Measurements from ENCODE around the gene HOXA2. TPM values are rescaled to one million over a fixed set of nuclear protein-coding genes. Genes with fewer than 3 reads are reported as not detected.
A peak's percentile ranks its signal among the peaks of the same experiment; 100 is the strongest.

The HOXA2 gene
- polyA plus RNA-seq, 2 donors = 1.8 to 2.3 TPM

DNA sequence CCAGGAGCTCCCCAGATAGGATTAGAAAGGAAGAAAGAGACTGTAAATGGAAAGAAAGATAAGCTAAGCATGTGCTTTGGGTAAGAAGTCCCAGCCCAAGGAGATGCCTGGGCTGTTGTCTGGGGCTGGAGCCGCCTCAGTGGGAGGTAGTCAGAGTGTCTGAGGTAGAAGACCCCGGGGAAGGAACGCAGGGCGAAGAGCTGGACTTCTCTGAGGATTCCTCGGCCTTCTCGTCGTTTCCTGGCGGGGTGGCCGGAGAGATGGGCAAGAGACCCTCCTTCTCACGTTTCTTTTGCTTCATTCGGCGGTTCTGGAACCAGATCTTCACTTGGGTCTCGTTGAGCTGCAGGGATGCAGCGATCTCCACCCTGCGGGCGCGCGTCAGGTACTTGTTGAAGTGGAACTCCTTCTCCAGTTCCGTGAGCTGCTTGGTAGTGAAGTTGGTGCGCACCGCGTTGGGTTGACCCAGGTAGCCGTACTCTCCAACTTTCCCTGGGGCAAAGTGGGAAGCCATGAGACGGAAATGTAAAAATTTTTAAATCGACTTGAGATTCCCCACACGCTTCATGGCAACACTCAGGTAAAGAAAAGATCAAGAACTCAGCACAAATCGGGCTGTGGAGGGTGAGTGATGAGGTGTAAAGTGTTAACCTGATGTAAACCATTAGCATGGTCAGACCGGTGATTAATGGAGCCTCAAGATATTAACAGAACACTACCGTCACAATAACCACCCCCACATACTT lies 8.0 kb downstream of the HOXA2 start:
- 60 to 72% methylated on average over 29 of the region's 29 CpGs for WGBS, 2 donors
- Histone ChIP-seq H3K27me3 (ENCODE audit: control insufficient read depth in 1 of 2, insufficient read depth in 2 of 2, low read length in 2 of 2) (no peaks in the 10 kb centered on the region), H3K4me3 (ENCODE audit: low read depth in 1 of 2, low read length in 2 of 2) (peak overlapping the region in 1 of 2 donors; percentile 91), H3K27ac (ENCODE audit: low read depth in 2 of 2, low read length in 1 of 2) (no peak overlapping the region), H3K36me3 (ENCODE audit: control insufficient read depth in 2 of 2, insufficient read depth in 2 of 2, low read length in 1 of 2) (no peaks in the 10 kb centered on the region), H3K4me1 (ENCODE audit: control insufficient read depth in 2 of 2, insufficient read depth in 2 of 2, low read length in 1 of 2) (peaks cover 4 to 5% of the 10 kb centered on the region in 2 donors), H3K9me3 (ENCODE audit: control insufficient read depth in 2 of 2, insufficient read depth in 1 of 2, low read depth in 1 of 2, low read length in 1 of 2) (no peaks in the 10 kb centered on the region)

DNA sequence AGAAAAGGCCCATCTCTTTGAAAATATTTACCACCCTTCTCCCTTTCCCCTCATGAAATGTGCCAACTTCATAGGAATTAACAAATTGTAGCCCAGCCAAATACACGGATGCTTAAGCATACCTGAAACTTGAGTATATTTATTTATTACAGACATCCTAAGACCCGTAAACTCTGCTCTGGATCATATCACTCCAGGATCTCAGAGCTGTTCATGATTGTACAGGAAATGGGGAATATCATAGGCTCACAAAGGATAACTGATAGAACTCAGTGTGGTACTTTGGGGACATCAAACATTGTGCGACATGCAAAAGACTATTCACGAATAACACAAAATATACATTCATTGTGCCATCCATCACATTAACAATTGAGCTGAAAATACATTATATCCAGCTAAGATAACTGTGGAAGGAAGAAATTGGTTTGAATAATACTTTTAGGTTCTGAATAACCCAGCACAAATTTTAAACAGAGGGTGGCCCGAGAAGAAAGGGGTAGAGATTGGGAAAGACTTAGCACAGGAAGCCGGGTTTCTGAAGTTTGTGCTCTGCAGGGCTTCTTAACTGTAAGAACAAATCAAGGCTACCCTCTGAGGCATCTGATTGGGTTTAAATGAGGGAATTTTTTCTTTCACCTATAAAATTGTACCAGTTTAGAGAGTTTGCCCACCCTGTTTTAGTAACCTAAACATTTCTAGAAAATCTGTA lies 9.1 kb downstream of the HOXA2 start:
- 71 to 77% methylated on average over 6 of the region's 6 CpGs for whole genome bisulfite sequencing, 2 donors
- Histone ChIP-seq H3K4me1 (ENCODE audit: control insufficient read depth in 2 of 2, insufficient read depth in 2 of 2, low read length in 1 of 2) (peaks cover 4 to 5% of the 10 kb centered on the region in 2 donors), H3K4me3 (ENCODE audit: low read depth in 1 of 2, low read length in 2 of 2) (no peak overlapping the region), H3K9me3 (ENCODE audit: control insufficient read depth in 2 of 2, insufficient read depth in 1 of 2, low read depth in 1 of 2, low read length in 1 of 2) (no peaks in the 10 kb centered on the region), H3K36me3 (ENCODE audit: control insufficient read depth in 2 of 2, insufficient read depth in 2 of 2, low read length in 1 of 2) (no peaks in the 10 kb centered on the region), H3K27me3 (ENCODE audit: control insufficient read depth in 1 of 2, insufficient read depth in 2 of 2, low read length in 2 of 2) (peaks cover 0 to 2% of the 10 kb centered on the region in 2 donors), H3K27ac (ENCODE audit: low read depth in 2 of 2, low read length in 1 of 2) (no peak overlapping the region)

DNA sequence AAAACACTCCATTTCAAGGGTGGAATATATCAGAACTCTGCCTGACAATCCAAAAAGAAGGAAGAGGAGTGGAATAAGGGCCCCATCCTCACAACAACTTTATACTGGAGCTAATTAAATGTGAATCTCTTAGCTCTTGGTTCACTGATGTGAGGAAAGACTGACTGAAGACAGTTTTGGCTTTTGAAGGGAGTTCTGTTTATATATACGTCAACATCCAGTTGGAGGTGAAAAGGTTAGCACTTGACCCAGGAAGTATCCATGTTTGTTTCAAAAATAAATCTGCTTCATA lies 9.7 kb downstream of the HOXA2 start:
- Histone ChIP-seq H3K27me3 (ENCODE audit: control insufficient read depth in 1 of 2, insufficient read depth in 2 of 2, low read length in 2 of 2) (peaks cover 0 to 4% of the 10 kb centered on the region in 2 donors), H3K4me3 (ENCODE audit: low read depth in 1 of 2, low read length in 2 of 2) (no peak overlapping the region), H3K9me3 (ENCODE audit: control insufficient read depth in 2 of 2, insufficient read depth in 1 of 2, low read depth in 1 of 2, low read length in 1 of 2) (no peaks in the 10 kb centered on the region), H3K4me1 (ENCODE audit: control insufficient read depth in 2 of 2, insufficient read depth in 2 of 2, low read length in 1 of 2) (peaks cover 4 to 5% of the 10 kb centered on the region in 2 donors), H3K36me3 (ENCODE audit: control insufficient read depth in 2 of 2, insufficient read depth in 2 of 2, low read length in 1 of 2) (no peaks in the 10 kb centered on the region), H3K27ac (ENCODE audit: low read depth in 2 of 2, low read length in 1 of 2) (no peak overlapping the region)
- 70 to 90% methylated on average over 1 of the region's 1 CpG for WGBS, 2 donors

- Histone ChIP-seq H3K4me3 (ENCODE audit: low read depth in 1 of 2, low read length in 2 of 2) (no peak overlapping the region), H3K36me3 (ENCODE audit: control insufficient read depth in 2 of 2, insufficient read depth in 2 of 2, low read length in 1 of 2) (no peaks in the 10 kb centered on the region), H3K27ac (ENCODE audit: low read depth in 2 of 2, low read length in 1 of 2) (no peak overlapping the region), H3K27me3 (ENCODE audit: control insufficient read depth in 1 of 2, insufficient read depth in 2 of 2, low read length in 2 of 2) (peaks cover 0 to 4% of the 10 kb centered on the region in 2 donors), H3K9me3 (ENCODE audit: control insufficient read depth in 2 of 2, insufficient read depth in 1 of 2, low read depth in 1 of 2, low read length in 1 of 2) (no peaks in the 10 kb centered on the region), H3K4me1 (ENCODE audit: control insufficient read depth in 2 of 2, insufficient read depth in 2 of 2, low read length in 1 of 2) (peaks cover 4 to 5% of the 10 kb centered on the region in 2 donors)
- 67 to 78% methylated on average over 9 of the region's 9 CpGs for WGBS, 2 donors
These were observed 10.3 kb downstream of the HOXA2 start for GRCh38 chr7:27091941-27092818.

DNA sequence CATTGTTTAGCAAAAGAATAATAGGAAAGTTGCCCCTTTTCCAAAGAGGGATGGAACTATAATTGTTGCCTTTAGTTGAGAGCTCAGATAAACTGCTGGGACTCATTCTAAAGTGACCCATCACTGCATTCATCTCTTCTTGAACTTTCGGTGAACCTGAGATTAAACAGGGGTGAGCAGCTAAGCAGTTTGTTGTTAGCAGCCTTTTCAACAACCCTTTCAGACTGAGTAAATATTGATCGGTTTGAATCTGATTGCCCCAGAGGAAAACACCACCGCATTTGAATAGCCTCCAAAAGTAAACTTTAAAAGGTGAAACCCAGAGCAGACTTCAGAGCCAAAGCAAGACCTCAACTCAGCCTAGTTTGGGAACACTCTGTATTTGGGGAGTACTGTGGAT lies 11.4 kb downstream of the HOXA2 start:
- Histone ChIP-seq H3K4me1 (ENCODE audit: control insufficient read depth in 2 of 2, insufficient read depth in 2 of 2, low read length in 1 of 2) (peaks cover 4 to 5% of the 10 kb centered on the region in 2 donors), H3K27ac (ENCODE audit: low read depth in 2 of 2, low read length in 1 of 2) (no peak overlapping the region), H3K9me3 (ENCODE audit: control insufficient read depth in 2 of 2, insufficient read depth in 1 of 2, low read depth in 1 of 2, low read length in 1 of 2) (no peaks in the 10 kb centered on the region), H3K4me3 (ENCODE audit: low read depth in 1 of 2, low read length in 2 of 2) (no peak overlapping the region), H3K36me3 (ENCODE audit: control insufficient read depth in 2 of 2, insufficient read depth in 2 of 2, low read length in 1 of 2) (no peaks in the 10 kb centered on the region), H3K27me3 (ENCODE audit: control insufficient read depth in 1 of 2, insufficient read depth in 2 of 2, low read length in 2 of 2) (peaks cover 0 to 4% of the 10 kb centered on the region in 2 donors)
- WGBS, 2 donors = 37 to 52% methylated on average over 3 of the region's 3 CpGs

DNA sequence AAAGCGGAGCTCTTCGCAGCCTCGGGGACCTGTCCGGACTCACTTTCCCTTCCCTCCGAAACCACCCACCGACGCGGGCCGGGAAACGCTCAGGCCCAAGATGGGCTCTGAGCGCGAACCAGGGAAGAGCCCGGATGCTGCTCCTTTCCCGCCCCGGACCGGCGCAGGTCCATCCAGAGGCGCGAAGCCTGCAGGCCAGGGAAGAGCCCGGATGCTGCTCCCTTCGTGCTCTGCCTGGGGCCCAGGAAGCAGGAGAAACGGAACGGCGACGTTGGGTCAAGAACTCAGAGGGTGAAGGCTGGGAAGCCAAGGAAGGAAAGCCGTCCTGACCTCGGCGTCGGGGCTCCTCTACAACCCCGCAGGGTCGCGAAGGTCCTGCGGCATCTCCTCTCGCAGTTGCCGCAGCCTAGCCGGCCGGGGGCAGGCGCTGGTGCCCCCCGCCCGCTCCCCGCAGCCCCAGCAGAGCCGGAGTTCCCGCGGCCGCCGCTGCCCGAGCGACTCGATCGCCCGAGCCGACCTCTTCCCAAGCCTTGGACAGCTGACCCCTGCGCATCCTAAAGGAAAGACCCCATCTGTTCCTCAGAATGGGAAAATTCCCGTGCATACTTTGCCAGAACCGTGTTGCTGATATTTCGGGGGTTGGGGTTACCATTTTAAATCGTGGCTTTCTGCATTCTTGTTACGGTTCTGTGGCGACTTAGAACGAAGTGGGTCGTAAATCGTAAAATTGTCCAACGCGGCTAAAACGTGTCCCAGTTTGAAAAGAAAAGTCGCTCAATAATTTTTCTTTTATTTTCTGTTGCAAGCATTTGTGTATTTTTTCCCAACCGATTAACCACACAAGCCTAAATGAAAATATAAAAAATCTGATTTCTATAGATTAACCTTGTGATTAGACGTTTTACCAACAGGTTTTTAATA lies 14.2 kb downstream of the HOXA2 start:
- WGBS, 2 donors = 48 to 50% methylated on average over 68 of the region's 68 CpGs
- H3K4me3 ChIP-seq (ENCODE audit: low read depth in 1 of 2, low read length in 2 of 2) = no peak overlapping the region
- H3K27ac ChIP-seq (ENCODE audit: low read depth in 2 of 2, low read length in 1 of 2) = no peak overlapping the region
- H3K27me3 ChIP-seq (ENCODE audit: control insufficient read depth in 1 of 2, insufficient read depth in 2 of 2, low read length in 2 of 2) = peaks cover 0 to 4% of the 10 kb centered on the region in 2 donors
- H3K36me3 ChIP-seq (ENCODE audit: control insufficient read depth in 2 of 2, insufficient read depth in 2 of 2, low read length in 1 of 2) = no peaks in the 10 kb centered on the region
- H3K9me3 ChIP-seq (ENCODE audit: control insufficient read depth in 2 of 2, insufficient read depth in 1 of 2, low read depth in 1 of 2, low read length in 1 of 2) = no peaks in the 10 kb centered on the region
- no peaks in the 10 kb centered on the region for H3K4me1 ChIP-seq (ENCODE audit: control insufficient read depth in 2 of 2, insufficient read depth in 2 of 2, low read length in 1 of 2)

GRCh38 chr7:27083646-27084045 lies 18.8 kb downstream of the HOXA2 start:
- no peak overlapping the region for H3K4me3 ChIP-seq (ENCODE audit: low read depth in 1 of 2, low read length in 2 of 2)
- H3K9me3 ChIP-seq (ENCODE audit: control insufficient read depth in 2 of 2, insufficient read depth in 1 of 2, low read depth in 1 of 2, low read length in 1 of 2) = no peaks in the 10 kb centered on the region
- H3K27ac ChIP-seq (ENCODE audit: low read depth in 2 of 2, low read length in 1 of 2) = no peak overlapping the region
- no peaks in the 10 kb centered on the region for H3K4me1 ChIP-seq (ENCODE audit: control insufficient read depth in 2 of 2, insufficient read depth in 2 of 2, low read length in 1 of 2)
- peaks cover 0 to 4% of the 10 kb centered on the region in 2 donors for H3K27me3 ChIP-seq (ENCODE audit: control insufficient read depth in 1 of 2, insufficient read depth in 2 of 2, low read length in 2 of 2)
- H3K36me3 ChIP-seq (ENCODE audit: control insufficient read depth in 2 of 2, insufficient read depth in 2 of 2, low read length in 1 of 2) = no peaks in the 10 kb centered on the region
- WGBS, 2 donors = 85 to 89% methylated on average over 2 of the region's 2 CpGs

DNA sequence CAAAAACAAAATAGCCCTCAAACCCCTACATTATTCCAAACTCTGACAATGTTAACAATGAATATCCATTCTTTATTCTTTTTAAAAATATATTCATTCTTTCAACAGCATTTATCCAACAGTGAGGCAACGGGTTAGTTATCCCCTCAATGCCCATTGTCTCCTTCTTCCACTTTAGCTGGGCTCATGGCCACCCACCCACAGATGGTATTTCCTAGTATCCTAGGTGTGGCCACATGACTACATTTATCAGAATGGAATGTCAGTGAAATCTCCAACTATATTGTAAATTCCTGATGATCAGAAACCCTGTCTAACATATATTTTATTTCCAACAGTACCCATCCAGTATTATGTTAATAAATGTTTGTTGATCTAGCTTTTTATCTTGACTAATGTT lies 20.3 kb downstream of the HOXA2 start:
- no peak overlapping the region for H3K27ac ChIP-seq (ENCODE audit: low read depth in 2 of 2, low read length in 1 of 2)

More for the DNA sequence above, 20.3 kb downstream of the HOXA2 start:
- Histone ChIP-seq H3K4me3 (ENCODE audit: low read depth in 1 of 2, low read length in 2 of 2) (no peak overlapping the region), H3K27me3 (ENCODE audit: control insufficient read depth in 1 of 2, insufficient read depth in 2 of 2, low read length in 2 of 2) (no peaks in the 10 kb centered on the region), H3K36me3 (ENCODE audit: control insufficient read depth in 2 of 2, insufficient read depth in 2 of 2, low read length in 1 of 2) (no peaks in the 10 kb centered on the region), H3K4me1 (ENCODE audit: control insufficient read depth in 2 of 2, insufficient read depth in 2 of 2, low read length in 1 of 2) (no peaks in the 10 kb centered on the region), H3K9me3 (ENCODE audit: control insufficient read depth in 2 of 2, insufficient read depth in 1 of 2, low read depth in 1 of 2, low read length in 1 of 2) (no peaks in the 10 kb centered on the region)
- WGBS, 2 donors = 72 to 83% methylated on average over 1 of the region's 1 CpG

Measured in esophagus (tissue), 2 donors.